ENCODE results near the gene SPC24. TPM values are rescaled to one million over a fixed set of nuclear protein-coding genes. Genes with fewer than 3 reads are reported as not detected.
"Not testable (repeated sequence)": the region's sequence is repeated elsewhere in the genome, so short reads cannot be mapped to it uniquely, and the experiment has no call there.

The SPC24 gene
- total RNA-seq, 2 experiments from 2014 or later: 62.8 to 85.5 TPM

- ATAC-seq (no peak), DNase-seq (no peak)
- CTCF ChIA-PET: interaction anchor here (0.5 kb wide), 1 partner anchor 308 kb away, joined by 3 read pairs; no protein-coding TSS in a partner anchor
- Mint-ChIP-seq H3K36me3 (no peaks in the 10 kb centered on the region), H3K4me3 (no peak overlapping the region), H3K27ac (no peak overlapping the region), H3K4me1 (no peaks in the 10 kb centered on the region), H3K27me3 (no peaks in the 10 kb centered on the region), H3K9me3 (ENCODE audit: low read depth) (no peaks in the 10 kb centered on the region)
These were observed 10.9 kb upstream of the SPC24 start for GRCh38 chr19:11166281-11167142.

GRCh38 chr19:11165486-11166030 is 10.0 kb upstream of the SPC24 start:
- no peaks in the 10 kb centered on the region for H3K9me3 Mint-ChIP-seq (ENCODE audit: low read depth)
- no peak overlapping the region for H3K27ac Mint-ChIP-seq
- no peaks in the 10 kb centered on the region for H3K36me3 Mint-ChIP-seq
- no peaks in the 10 kb centered on the region for H3K27me3 Mint-ChIP-seq
- no peak overlapping the region for H3K4me3 Mint-ChIP-seq
- CTCF ChIA-PET: no interaction called here
- ATAC-seq (no peak), DNase-seq (no peak)
- no peaks in the 10 kb centered on the region for H3K4me1 Mint-ChIP-seq

GRCh38 chr19:11164879-11165406 is 9.4 kb upstream of the SPC24 start:
- ATAC-seq: no peak
- no peaks in the 10 kb centered on the region for H3K9me3 Mint-ChIP-seq (ENCODE audit: low read depth)
- no peaks in the 10 kb centered on the region for H3K36me3 Mint-ChIP-seq
- CTCF ChIA-PET: interaction anchor here (0.8 to 1.5 kb wide), 2 partner anchors 16 to 228 kb away, joined by 3 to 6 read pairs; no protein-coding TSS in a partner anchor
- no peak for DNase-seq
- no peaks in the 10 kb centered on the region for H3K27me3 Mint-ChIP-seq
- no peaks in the 10 kb centered on the region for H3K4me1 Mint-ChIP-seq
- H3K4me3 Mint-ChIP-seq: no peak overlapping the region
- H3K27ac Mint-ChIP-seq: no peak overlapping the region

- no peak overlapping the region for H3K4me3 Mint-ChIP-seq
- CTCF ChIA-PET: interaction anchor here (0.8 to 1.6 kb wide), 3 partner anchors 16 to 227 kb away, joined by 3 to 6 read pairs (median 3); no protein-coding TSS in a partner anchor
- no peaks in the 10 kb centered on the region for H3K9me3 Mint-ChIP-seq (ENCODE audit: low read depth)
- no peak overlapping the region for H3K27ac Mint-ChIP-seq
- ATAC-seq: no peak
- DNase-seq: no peak
- no peaks in the 10 kb centered on the region for H3K36me3 Mint-ChIP-seq
- no peaks in the 10 kb centered on the region for H3K27me3 Mint-ChIP-seq
- H3K4me1 Mint-ChIP-seq: no peaks in the 10 kb centered on the region
These were observed 8.7 kb upstream of the SPC24 start for GRCh38 chr19:11164296-11164695.

- H3K4me3 Mint-ChIP-seq; H3K36me3 Mint-ChIP-seq; DNase-seq; H3K27me3 Mint-ChIP-seq; H3K9me3 Mint-ChIP-seq (ENCODE audit: low read depth); H3K4me1 Mint-ChIP-seq; ATAC-seq; H3K27ac Mint-ChIP-seq: not testable (repeated sequence)
- CTCF ChIA-PET: interaction anchor here (0.8 kb wide), 1 partner anchor 274 kb away, joined by 3 read pairs; no protein-coding TSS in a partner anchor
These were observed 4.8 kb upstream of the SPC24 start for GRCh38 chr19:11160440-11160768.

- Mint-ChIP-seq H3K4me1 (peaks cover 10% of the 10 kb centered on the region), H3K27me3 (no peaks in the 10 kb centered on the region), H3K36me3 (no peaks in the 10 kb centered on the region), H3K4me3 (no peak overlapping the region), H3K27ac (no peak overlapping the region), H3K9me3 (ENCODE audit: low read depth) (no peaks in the 10 kb centered on the region)
- CTCF ChIA-PET: no interaction called here
- DNase-seq (no peak), ATAC-seq (no peak)
These were observed 4.2 kb upstream of the SPC24 start for GRCh38 chr19:11159598-11160439.

GRCh38 chr19:11154683-11155047 is 917 bp downstream of the SPC24 start:
- Mint-ChIP-seq H3K4me1 (peaks cover 34% of the 10 kb centered on the region), H3K4me3 (peak overlapping the region; percentile 88), H3K9me3 (ENCODE audit: low read depth) (no peaks in the 10 kb centered on the region), H3K27me3 (no peaks in the 10 kb centered on the region), H3K27ac (peak overlapping the region; percentile 93), H3K36me3 (peaks cover 24% of the 10 kb centered on the region)
- CTCF ChIA-PET: interaction anchor here (0.7 to 2.0 kb wide), 3 partner anchors 29 to 328 kb away, joined by 4 to 6 read pairs (median 6); no protein-coding TSS in a partner anchor
- DNase-seq (no peak), ATAC-seq (no peak)

DNA sequence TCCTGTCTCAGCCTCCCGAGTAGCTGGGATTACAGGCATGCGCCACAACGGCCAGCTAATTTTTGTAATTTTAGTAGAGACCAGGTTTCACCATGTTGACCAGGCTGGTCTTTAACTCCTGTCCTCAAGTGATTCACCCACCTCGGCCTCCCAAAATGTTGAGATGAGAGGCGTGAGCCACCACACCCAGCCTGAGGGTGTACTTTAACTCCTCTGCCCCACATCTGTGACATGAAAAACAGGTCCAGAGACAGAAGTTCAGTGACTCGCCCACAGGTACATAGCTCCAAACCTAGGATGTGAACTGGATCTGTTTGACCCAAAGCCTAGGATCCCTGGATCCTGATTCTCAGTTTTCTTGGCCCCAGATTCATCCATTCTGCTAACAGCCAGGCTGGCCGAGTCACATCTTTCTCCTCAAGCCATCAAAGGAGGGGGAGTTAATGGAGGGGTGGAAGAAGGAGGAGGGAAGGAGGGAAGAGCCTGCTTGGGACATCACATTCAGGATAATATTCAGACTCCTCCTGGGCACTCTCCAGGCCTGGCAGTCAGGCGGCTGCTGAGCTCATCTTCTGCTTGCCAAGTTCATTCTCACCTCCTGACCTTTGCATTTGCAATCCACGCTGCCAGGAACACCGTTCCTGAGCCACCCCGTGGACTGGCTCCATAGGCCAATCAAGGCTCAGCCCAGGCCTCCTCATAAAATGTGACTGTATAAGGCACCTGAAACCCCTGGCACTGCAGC is 3.1 kb downstream of the SPC24 start:
- CTCF ChIA-PET: interaction anchor here (1.3 to 1.7 kb wide), 2 partner anchors 10 to 26 kb away, joined by 3 to 9 read pairs; no protein-coding TSS in a partner anchor
- H3K27me3 Mint-ChIP-seq: no peaks in the 10 kb centered on the region
- H3K4me3 Mint-ChIP-seq: no peak overlapping the region
- ATAC-seq (no peak), DNase-seq (no peak)
- peaks cover 34% of the 10 kb centered on the region for H3K4me1 Mint-ChIP-seq
- peaks cover 35% of the 10 kb centered on the region for H3K36me3 Mint-ChIP-seq
- no peaks in the 10 kb centered on the region for H3K9me3 Mint-ChIP-seq (ENCODE audit: low read depth)
- H3K27ac Mint-ChIP-seq: no peak overlapping the region

- no peaks in the 10 kb centered on the region for H3K9me3 Mint-ChIP-seq (ENCODE audit: low read depth)
- H3K4me3 Mint-ChIP-seq: no peak overlapping the region
- H3K27ac Mint-ChIP-seq: no peak overlapping the region
- H3K27me3 Mint-ChIP-seq: no peaks in the 10 kb centered on the region
- ATAC-seq (no peak), DNase-seq (no peak)
- peaks cover 30% of the 10 kb centered on the region for H3K4me1 Mint-ChIP-seq
- H3K36me3 Mint-ChIP-seq: peaks cover 42% of the 10 kb centered on the region
- CTCF ChIA-PET: interaction anchor here (0.7 to 1.7 kb wide), 5 partner anchors 25 to 399 kb away, joined by 3 to 9 read pairs (median 4); no protein-coding TSS in a partner anchor
These were observed 4.4 kb downstream of the SPC24 start for GRCh38 chr19:11151181-11151580.

GRCh38 chr19:11148001-11148400 is 7.6 kb downstream of the SPC24 start:
- ATAC-seq (no peak), DNase-seq (no peak)
- H3K9me3 Mint-ChIP-seq (ENCODE audit: low read depth): no peaks in the 10 kb centered on the region
- no peak overlapping the region for H3K27ac Mint-ChIP-seq
- CTCF ChIA-PET: interaction anchor here (0.6 to 1.1 kb wide), 2 partner anchors 60 to 185 kb away, joined by 3 read pairs; no protein-coding TSS in a partner anchor
- peaks cover 46% of the 10 kb centered on the region for H3K36me3 Mint-ChIP-seq
- H3K27me3 Mint-ChIP-seq: no peaks in the 10 kb centered on the region
- H3K4me3 Mint-ChIP-seq: no peak overlapping the region
- H3K4me1 Mint-ChIP-seq: peaks cover 16% of the 10 kb centered on the region

- H3K27me3 Mint-ChIP-seq: no peaks in the 10 kb centered on the region
- ATAC-seq (no peak), DNase-seq (no peak)
- peaks cover 32% of the 10 kb centered on the region for H3K36me3 Mint-ChIP-seq
- H3K27ac Mint-ChIP-seq: no peak overlapping the region
- no peak overlapping the region for H3K4me3 Mint-ChIP-seq
- CTCF ChIA-PET: no interaction called here
- H3K9me3 Mint-ChIP-seq (ENCODE audit: low read depth): no peaks in the 10 kb centered on the region
- peaks cover 4% of the 10 kb centered on the region for H3K4me1 Mint-ChIP-seq
These were observed 10.1 kb downstream of the SPC24 start for GRCh38 chr19:11145536-11145924.

- Mint-ChIP-seq H3K9me3 (ENCODE audit: low read depth) (no peaks in the 10 kb centered on the region), H3K36me3 (peaks cover 20% of the 10 kb centered on the region), H3K27me3 (no peaks in the 10 kb centered on the region), H3K27ac (no peak overlapping the region), H3K4me1 (peaks cover 9% of the 10 kb centered on the region), H3K4me3 (no peak overlapping the region)
- DNase-seq (no peak), ATAC-seq (no peak)
- CTCF ChIA-PET: interaction anchor here (2.3 kb wide), 1 partner anchor 17 kb away, joined by 8 read pairs; no protein-coding TSS in a partner anchor
These were observed 12.9 kb downstream of the SPC24 start for GRCh38 chr19:11142528-11143171.

Data from activated CD8-positive, alpha-beta memory T cell treated with anti-CD3 and anti-CD28 coated beads, Interleukin-2, amount 10 ng/mL, durations not matched to agents 7 days and 5 days (primary cell).